Stimulated activated CD4-positive, alpha-beta T cell treated with anti-CD3 and anti-CD28 coated beads, Interleukin-1b, Interleukin-23, amount 100 ng/mL, for 1 hour (primary cell): ENCODE measurements around the gene C1QTNF6.

Experiments
- DNase-seq, 2 donors: peaks; one replicate each; pipeline ENCODE4 v3.0.0-alpha.2; 2020; ENCODE audit warnings: low read depth in 2 of 2

C1QTNF6 gene

DNA sequence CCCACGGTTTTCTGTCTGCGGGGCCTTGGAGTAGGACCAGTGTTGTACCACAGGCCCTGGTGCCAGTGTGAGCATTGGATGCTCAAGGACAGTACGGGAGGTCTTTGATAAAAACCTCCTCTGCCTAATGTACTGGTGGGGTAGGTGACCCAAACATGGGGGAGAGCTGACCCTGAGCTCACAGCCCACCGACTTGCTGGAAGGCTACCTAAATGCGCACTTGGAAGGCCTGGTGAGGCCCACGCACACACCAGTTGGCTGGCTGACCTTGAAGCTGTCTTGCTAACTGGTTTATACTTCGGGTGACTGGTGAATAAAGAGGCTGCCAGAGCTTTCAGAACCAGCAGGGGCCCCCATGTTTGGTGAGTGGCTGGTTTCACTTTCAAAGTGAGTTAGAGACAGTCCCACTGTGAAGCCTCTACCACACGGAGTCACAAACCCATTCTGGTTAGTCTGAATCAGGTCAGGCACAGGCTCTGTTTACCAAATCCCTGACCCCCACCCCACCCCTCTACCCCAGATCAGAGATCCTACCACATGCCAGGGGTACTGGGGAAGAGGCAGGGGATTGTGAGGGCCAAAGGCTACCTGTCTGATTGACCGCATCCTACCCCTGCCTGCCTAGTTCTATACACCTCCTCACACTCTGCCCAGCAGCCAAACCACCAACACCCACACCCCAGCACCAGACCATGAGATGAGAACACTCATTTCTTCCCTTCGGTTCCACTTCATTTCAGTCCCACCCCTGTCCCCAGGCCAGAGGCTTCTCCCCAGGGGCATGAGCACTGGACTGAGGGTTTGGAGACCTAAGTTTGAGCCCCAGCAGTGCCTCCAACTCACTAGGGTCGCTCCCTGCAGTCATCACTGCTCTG lies 25.6 kb downstream of the C1QTNF6 start:
- DNase-seq = no peak

DNA sequence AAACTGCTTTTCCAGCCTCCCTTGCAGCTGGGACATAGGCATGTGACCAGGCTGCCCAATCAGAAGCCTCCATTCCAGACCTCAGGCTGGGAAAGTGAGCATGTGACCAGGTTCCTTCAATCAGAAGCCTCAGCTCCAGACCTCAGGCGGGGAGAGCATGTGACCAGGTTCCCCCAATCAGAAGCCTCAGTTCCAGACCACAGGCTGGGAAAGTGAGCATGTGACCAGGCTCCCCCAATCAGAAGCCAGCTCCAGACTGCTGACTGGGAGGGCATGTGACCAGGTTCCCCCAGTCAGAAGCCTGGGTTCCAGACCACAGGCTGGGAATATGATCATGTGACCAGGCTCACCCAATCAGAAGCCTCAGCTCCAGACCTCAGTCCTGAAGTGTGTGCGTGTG lies 26.6 kb downstream of the C1QTNF6 start:
- no peak for DNase-seq

DNA sequence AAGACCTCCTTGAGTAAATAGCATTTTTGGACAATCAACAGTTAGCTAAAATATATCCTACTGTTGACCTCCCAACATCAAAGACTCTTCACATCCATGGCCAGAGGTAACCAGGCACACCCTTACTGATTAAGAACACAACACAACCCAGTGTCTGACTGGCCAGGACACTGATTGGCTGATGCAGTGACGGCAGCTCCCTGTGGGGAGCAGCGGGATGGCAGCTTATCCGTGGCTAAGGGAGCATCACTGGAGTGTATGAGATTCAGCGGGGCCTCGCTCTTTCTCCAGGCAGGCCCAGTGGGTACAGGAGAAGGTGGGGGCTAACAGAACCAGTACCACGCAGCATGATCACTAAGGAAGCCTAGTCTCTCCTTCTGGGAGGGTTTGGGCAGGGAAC lies 28.0 kb downstream of the C1QTNF6 start:
- DNase-seq = no peak

DNA sequence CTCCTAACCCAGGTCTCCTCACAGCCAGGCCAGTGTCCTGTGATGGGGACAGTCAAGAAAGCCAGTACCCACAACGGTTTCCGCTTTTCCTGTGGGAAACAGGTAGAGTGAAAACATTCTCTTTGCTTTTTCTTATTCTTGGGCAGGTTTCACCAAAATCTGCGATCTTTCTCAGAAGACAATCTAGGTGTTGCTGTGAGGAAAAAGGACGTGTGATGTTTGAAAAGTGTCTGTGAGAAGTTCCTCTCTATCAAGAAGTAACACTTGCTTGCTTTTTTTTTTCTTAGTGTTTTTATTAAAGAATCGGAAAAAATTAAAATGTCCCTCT lies 29.1 kb downstream of the C1QTNF6 start:
- DNase-seq = no peak

DNA sequence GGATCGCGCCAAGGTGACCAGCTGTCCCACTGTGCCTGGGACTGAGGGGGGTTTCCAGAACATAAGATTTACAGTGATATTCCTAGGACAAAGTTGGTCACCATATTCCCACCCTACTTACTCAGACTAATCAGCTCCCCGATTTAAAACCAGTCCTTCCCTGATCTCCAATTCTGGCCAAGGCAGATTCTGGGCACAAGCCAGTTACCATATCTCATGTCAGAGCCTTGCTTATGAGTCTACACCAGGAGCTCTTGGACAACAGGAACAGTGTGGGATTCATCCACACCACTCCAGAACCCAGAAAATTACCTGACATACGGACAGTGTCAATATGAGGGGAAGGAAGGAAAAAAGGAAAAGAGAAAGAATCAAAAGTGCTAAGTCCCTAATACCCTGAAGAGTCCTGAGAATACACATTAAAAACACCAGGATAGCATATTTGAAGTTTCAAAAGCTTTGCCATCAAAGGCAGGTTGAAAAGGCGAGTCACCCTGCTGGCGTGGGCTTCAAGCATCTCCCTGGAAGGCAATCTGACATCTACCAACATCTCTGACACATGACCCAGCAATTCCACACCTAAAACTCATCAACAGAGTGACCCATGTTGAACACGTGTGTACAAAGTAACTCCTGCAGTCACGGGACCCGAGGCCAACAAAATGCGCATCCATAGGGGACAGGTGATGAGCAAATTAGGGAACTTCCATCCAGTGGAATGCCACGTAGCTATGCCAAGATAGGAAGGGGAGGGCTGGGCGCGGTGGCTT lies 30.3 kb downstream of the C1QTNF6 start:
- DNase-seq = no peak

DNA sequence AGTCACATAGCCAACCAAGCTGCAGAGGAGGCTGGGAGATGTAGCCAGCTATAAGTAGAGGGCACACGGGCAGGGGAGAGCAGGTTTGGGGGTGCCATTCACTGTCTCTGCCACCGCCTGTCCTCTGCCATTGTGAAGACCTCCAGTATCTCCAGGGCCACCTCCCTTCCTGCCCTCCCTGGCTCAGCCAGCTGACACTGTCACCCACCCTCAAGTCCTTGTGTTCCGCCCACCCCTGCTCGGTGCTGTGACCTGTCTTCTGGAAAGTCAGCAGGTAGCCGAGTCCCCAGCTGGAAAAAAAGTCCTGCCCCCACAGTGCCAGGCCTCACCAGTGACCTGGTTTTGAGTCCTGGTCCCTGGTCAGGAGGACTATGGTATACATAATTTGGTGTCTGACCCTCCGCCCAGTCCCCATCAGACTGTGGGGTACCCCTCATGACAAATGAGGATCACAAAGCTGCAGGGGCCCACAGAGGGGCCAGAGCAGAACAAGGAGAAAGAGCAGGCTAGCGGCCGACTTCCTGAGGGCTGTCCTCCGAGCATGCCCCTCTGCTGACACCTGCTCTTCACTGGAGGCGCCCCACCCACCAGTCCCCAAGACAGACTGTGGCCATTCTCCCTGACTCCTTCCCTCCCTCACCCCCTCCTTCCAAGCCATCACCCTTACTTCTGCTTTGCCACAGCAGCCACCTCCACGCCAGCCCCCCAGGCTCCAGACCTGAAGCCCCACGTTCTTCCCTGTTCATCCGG lies 31.2 kb downstream of the C1QTNF6 start:
- no peak for DNase-seq

DNA sequence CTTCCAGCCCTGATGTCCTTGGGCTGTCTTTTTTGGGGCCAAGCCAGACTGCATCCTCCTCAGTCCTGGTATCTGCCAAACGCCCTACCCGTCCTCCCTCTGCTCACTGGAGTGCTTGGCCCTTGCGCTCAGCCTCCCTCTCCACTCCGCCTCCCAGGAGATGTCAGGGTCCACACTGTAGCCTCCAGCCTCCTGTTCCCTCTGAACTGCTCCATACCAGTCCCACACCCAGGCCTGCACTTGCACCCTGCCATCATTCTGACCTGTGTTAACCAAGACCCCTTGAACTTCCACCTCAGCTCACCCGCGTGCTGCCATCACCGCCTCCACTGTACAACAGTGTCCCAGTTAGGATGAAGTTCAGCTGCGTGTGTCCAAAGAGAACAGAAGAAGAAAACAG lies 32.1 kb downstream of the C1QTNF6 start:
- DNase-seq = no peak

DNA sequence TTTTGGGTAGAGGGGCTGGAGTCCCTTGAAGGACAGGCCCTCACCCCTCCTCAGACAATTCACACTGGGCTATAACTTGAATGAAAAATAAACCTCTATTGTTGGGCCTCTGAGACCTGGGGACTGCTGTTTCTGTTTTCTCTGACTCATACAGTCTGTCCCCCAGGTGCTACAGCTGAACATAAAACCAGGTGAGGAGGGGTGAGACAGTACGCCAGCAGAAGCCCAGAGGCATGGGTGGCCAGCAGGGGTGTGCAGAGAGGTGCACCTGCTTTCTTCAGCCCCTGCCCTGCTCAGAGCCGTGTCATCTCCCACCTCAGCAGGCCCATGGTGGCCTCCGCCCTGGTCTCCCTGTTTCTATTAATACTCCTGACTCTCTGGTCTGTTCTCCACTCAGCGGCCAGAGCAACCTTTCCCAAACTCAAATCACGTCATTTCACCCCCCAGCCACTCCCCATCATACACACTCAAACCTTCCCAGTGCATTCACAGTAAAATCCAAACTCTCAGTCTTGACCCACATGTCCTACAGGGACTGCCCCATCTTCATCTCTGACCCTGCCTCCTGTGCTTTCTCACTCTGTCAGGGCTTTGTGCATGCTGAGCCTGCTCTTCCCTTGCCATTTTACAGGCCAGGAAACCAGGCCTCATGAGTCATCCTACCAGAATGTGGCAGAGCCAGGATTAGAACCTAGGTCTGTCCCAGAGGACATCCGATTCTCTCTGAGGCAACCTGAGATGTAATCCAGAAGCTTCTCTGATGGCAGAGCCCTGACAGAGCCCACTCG lies 32.9 kb downstream of the C1QTNF6 start:
- no peak for DNase-seq

DNA sequence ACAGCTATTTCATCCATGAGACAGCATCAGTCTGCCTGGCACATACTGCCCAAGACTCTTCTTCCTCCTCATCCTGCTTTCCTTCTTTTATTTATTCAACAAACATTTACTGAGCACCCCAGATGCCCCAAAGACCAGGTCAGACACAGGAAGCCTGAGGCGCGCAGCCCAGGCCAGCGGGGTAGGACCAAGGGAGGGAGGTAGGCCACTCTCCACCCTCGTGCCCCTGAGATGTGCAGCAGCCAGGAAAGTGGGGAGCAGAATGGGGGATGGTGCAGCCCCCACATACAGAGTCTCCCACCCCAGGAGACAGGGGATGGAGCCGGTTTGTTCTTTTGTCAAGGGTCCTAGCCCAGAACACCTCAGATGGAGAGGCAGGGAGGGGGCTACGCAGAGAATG lies 34.1 kb downstream of the C1QTNF6 start:
- no peak for DNase-seq

DNA sequence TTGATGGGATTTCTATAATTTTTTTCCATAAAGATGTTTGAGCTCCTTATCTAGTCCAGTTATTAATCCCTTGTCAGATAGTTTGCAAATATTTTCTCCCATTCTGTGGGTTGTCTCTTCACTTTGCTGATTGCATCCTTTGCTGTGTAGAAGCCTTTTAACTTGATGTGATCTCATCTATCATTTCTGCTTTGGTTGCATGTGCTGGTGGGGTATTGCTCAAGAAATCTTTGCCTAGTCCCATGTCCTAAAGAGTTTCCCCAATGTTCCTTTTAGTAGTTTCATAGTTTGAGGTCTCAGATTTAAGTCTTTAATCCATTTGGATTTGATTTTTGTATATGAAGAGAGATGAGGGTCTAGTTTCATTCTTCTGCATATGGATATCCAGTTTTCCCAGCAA lies 36.6 kb downstream of the C1QTNF6 start:
- no peak for DNase-seq

DNA sequence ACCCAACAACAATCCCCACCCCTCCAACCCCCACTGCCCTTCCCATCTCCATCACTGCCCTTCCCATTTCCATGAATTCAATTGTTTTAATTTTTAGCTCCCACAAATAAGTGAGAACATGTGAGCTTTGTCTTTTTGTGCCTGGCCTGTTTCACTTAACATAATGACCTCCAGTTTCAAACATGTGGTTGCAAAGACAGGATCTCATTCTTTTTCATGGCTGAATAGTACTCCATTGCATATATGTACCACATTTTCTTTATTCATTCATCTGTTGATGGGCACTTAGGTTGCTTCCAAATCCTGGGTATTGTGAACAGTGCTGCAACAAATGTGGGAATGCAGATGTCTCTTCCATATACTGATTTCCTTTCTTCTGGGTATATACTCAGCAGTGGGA lies 37.3 kb downstream of the C1QTNF6 start:
- DNase-seq = no peak

DNA sequence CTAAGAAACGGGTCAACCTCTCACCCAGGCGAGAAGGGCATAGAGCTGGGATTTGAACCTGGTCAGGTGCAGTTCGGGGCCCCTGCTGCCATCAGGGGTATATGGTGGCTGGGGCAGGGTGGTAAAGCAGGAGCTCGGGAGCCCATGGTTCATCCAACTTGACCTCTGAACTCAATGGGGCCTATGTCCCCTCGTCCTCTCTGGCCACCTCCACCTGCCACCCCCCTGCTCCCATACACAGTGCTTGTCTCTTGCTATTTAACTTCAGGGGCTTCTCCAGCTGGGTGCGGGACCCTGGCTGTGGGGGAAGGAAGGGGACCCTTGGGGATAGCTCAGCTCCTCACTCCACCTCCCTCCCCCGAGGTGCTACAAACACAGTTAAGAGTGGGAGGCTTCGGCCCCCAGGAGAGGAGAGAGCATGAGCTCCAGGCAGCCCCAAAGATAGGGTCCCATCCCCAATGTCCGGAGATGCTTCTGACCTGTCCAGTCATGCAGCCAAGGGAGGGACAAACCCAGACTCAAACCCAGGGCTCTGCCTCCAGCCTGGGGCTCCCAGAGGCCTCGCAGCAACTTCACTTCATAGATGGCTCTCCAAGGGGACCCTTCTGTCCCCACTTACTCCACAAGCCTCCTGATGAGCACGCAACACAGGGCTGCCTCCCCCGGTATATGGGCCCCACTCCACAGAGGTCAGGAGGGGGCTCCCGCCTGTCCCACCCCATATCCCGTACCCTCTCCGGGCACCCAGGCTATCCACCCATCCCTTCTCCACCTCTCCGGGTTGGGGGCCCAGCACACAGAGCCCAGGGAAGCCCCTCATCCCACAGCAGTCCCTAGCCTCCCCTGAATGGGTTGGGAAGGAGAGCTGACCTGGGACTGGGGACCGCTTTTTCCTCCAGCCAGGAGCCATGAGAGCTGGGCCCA lies 39.0 kb downstream of the C1QTNF6 start:
- DNase-seq = no peak

DNA sequence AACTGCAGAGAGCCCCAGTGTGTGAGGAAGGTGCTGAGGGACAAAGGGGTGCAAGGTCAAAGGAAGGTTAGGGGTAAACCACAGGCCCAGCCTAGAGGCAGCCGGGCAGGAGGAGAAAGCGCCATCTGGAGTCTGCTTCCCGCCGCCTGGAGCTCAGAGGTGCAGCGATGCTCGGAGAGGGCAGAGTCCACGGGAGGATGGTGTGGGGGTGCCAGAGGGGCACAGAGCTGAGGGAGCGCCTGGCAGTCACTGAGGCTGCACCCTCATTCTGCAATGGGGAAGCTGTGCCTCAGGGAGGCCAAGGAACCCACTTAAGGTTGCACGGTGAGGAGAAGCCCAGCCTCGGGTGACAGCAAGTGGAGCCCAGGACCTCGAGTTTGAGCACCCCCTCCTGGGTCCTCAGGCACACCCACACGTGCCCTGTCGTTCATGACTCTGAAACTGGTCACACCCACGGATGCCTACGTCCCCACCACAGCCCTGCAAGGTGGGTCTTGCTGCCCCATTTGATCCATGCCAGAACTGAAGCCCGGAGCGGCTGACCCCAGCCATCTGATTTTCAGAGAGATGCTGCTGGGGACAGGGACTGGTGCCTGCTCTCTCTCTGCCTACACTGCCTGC lies 39.9 kb downstream of the C1QTNF6 start:
- DNase-seq = no peak

DNA sequence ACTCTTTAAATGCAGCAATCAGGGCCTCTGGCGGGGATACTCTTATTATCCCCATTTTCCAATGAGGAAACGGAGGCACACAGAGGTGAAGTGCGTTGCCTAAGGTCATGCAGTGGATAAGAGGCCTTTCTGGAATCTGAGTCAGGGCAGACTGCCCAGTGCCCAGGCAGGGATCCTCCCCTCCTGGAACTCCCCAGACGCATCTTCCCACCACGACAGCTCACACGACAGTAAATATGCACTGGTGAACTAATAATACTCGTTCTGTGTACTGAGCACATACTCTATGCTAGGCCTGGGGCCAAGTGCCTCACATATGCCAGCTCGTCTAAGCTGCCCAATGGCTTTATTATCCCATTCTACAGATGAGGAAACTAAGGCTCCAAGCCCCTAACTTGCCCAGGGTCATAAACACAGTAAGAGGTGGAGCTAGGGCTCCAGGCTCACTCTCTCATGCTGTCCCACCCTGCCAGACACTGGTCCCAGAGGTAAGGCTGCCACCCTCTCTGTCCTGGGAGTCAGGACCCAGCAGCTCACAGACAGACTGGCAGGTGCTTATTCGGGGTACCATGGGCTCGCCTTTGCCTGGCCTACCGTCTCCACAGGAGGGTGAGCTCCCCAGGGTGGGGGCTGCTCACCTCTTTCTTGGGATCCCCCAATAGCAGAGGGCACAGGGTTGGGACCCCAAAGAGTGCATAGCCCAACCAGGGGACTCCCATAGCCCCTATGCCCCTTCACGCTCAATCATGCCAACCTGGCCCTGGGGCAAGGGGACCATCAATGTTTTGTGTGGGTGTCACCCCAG lies 40.7 kb downstream of the C1QTNF6 start:
- no peak for DNase-seq

DNA sequence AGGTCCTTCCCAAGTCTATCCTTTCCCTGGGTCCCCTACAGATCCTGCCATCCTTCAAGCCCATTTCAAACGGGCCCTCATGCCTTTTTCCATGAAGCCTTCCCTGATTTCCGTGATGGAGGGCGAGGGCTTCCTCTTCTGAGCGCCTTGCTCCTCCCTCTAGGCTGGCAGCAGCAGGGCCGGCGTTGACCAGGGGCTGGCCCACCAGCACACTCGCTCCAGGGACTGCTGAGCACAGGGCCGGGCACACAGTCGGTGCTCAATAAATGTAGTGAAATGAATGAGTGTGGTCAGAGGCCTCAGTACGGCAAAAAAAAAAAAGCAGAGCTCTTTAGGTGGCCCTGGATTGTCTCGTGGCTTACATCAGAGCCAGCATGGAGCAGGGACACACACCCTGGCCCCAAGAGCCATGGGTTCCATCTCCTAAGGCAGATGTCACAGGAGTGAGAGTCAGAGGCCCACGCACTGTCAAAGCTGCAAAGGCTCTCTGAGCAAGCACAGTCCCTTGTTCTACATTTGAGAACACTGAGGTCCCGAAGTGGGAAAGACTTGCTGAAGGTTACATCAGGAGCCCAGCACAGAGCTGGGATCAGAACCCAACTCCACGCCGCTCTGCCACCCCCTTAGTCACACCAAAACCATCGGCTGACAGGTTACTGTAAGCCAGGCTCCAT lies 41.4 kb downstream of the C1QTNF6 start:
- DNase-seq = no peak

DNA sequence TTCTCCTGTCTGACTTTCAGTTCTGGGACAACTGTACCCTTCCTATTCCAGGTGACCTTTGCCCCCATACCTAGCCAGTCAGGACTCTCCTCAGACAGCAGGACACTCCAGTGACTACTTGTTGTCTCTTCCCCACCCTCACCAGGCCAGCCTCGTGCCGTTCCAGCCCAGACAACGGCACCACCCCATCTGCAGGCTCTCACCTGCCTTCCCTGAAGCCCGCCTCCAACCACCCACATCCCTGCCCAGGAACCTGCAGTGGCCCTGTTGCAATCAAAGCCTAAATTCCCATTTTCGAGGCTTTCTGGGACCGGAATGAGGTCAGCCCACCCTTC lies 42.0 kb downstream of the C1QTNF6 start:
- no peak for DNase-seq

DNA sequence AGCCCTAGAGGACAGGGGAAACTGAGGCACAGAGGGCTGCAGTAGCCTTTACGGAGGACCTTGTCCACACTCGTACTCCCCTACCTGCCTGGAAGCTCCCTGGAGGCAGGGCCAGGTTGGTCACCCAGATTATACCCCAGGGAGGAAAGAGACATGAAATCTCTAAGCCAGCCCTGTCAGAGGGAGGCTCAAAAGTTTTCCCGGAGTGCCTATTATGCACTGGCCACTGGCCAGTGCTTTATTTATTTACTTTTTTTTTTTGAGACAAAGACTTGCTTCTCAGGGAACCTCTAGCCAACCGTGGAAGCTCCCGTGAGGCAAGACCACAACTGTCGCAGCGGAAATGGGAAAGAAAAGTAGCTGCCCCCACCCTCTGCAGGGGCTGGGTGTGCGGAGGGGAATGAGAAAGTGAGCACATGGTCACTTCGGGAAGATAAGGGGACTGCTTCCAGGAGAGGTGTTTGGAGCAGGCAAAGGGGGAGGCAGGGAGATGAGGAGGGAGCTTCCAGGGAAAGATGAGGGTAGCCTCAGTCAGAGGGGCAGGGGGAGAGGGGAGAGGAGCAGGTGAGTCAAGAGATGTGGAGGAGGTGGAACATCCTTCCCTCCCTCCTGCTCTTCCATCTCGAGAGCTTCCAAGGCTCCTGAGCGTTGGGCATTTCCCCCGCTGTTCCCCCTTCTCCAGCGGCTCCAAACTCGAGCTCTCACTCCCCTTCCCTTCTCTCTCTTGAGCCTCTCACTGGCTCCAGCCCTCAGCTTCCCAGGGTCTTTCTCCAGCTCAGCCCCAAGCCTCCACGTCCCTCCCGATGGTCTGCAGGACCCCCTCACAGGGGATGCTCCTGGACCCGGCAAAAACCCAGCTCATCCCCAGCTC lies 42.6 kb downstream of the C1QTNF6 start:
- DNase-seq = no peak

DNA sequence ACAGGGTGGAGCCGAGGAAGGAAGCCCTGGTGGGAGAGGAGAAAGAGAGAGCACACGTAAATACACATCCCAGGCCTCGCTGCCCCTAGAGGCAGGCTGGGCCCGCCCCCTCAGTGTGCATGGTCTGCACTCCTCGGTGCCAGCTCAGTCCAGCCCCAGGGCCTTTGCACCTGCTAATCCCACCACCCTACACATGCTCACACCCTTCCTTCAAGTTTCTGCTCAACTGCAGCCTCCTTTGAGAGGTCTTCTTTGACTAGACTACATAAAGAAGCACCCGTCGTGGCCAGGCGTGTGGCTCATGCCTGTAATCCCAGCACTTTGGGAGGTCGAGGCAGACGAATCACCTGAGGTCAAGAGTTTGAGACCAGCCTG lies 43.9 kb downstream of the C1QTNF6 start:
- DNase-seq = no peak
